GM19239 (cell line): ENCODE results near the gene ADARB2.

ENCODE experiments used
- DNase-seq: peaks from one replicate; pipeline ENCODE4 v3.0.0; 2011; ENCODE audit warnings: low spot score; ENCODE audit not compliant: insufficient read length
- FAIRE-seq: peaks from 2 replicates; lab custom pipeline; 2011; peaks lifted over from hg19 to GRCh38; lab: Jason Lieb, UNC

ADARB2 gene

DNA sequence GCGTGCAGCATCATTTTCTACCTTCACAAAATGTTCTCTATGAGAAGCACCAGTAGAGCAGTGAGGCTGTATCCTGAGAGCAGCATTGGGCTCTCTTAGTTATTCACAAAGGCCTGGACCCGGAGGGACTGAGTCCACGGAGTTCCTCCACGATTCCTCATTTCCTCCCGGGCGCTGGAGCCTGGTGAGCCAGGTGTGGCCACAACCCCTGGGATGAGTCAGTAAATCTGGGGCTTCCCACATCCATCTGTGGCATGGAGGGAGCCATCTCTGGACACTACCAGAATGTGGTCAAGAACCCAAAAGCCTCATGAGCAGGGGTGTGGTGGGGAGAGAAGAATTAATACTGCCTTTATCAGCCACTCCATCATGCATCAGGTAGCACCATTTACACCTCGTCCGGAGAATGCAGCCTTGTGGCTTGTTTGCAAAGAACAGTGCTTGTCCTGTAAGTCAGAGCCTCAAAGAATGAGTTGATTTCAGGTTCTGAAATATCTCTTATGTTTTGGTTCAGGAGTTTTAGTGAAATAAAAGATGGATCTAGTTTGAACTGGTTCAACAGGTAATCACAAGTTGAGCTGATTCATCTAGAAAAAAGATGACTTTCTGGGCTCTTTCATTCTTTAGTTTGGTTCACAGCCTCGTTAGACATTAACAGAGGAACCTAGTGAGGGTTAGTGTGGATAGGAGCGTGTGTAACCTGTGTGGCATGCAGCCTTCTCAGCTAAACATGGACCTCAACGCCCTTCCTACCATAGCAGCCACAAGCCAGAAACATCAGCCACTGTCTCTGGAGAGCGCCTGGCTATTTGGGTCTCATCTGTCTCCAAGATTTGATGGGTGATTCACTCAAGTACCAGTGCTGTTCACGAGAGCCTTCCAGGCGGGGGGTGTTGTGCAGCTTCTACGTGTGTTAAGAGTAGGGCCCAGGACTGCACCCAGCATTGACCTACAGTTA, 586.0 kb downstream of the ADARB2 start:
- no peak for DNase-seq

DNA sequence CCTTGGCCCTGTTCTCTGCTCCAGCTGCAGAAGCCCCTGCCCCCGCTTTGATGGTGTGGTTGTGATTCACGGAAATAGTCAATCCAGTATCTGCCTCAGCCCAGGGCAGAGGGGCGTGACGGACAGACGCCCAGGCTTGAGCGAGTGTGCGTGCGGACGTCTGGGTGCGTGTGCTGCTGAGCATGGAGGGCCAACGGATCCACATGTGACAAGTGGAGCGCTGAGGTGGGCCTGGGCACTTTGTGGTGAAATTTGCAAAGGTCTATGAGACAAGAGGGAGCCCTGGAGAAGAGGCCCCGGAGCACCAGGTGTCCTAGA, 586.7 kb downstream of the ADARB2 start:
- DNase-seq: no peak
- no peak for FAIRE-seq

More for the DNA sequence above, 586.0 kb downstream of the ADARB2 start:
- FAIRE-seq: no peak

GRCh38 chr10:1149793-1150637, 587.3 kb downstream of the ADARB2 start:
- no peak for DNase-seq
- FAIRE-seq: no peak

DNA sequence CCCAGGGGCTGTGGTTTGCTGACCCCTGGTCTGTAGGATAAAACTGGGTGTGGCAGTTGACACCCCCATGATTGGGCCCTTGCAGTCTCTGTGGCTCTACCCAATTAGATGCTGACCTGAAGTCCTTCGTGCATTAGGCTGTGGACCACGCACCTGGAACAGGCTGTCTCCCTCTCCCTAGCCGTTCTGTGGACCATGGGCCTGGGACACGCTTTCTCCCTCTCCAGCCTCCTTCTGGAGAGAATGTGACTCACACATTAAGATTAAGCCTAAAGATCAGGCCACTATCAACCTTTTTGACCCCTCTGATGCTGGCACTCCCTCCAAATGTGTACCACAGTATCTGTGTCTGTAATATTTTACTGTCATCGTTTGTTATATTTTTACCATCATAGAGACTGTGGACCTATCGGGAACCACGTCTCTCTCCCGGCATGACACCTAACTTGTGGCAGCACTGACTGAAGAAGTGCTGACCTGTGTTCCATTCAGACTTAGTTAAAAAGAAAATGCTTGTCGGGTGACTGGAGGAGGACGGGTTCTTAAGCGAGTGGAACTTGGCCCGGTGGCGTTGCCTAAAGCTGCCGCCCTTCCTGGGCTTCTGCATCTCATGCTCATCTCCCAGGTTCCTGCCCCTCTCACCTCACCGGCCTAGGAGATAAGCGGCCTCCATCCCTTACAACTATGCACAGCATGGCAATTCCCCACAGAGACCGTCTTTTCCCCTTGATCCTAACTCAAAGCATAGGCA, 588.3 kb downstream of the ADARB2 start:
- FAIRE-seq: no peak
- no peak for DNase-seq

DNA sequence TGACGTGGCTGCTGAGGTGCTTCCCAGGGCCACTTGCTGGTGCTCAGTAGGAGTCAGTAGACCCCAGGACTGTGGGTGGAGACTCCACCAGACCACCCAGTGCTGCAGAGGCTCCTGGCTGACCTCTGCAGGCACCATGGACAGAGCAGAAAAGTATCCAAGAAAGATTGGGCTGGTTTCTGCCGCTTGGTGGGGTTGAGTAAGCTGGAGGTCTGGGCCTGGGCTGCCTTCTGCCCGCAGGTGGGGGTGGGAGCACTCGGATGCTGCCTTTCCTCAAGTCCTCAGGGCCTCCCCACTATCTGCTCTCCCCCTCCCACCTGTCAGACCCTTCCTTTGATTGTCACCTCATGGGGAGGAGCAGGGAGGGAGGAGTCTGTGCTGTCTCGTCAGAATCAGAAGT, 589.5 kb downstream of the ADARB2 start:
- DNase-seq: no peak
- no peak for FAIRE-seq

DNA sequence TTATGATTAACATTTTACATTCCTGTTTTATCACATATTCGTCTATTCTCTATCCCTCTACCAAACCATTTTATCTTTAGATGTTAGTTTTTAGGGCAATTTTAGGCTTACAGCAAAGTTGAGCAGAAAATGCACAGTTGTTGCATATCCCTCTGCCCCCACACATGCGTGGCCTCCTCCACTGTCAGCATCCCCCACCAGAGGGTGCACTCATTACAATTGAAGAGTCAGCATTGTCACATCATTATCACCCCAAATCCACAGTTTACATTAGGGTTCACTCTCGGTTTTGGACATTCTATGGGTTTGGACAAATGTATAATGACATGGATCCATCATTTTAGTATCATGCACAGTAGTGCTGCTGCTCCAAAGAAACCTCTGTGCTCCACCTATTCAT, 594.7 kb downstream of the ADARB2 start:
- FAIRE-seq (no peak), DNase-seq (no peak)

- DNase-seq: no peak
These were observed 595.6 kb downstream of the ADARB2 start for GRCh38 chr10:1141701-1142100.

GRCh38 chr10:1141261-1141660, 596.1 kb downstream of the ADARB2 start:
- no peak for FAIRE-seq

More at GRCh38 chr10:1141701-1142100, 595.6 kb downstream of the ADARB2 start:
- no peak for FAIRE-seq

DNA sequence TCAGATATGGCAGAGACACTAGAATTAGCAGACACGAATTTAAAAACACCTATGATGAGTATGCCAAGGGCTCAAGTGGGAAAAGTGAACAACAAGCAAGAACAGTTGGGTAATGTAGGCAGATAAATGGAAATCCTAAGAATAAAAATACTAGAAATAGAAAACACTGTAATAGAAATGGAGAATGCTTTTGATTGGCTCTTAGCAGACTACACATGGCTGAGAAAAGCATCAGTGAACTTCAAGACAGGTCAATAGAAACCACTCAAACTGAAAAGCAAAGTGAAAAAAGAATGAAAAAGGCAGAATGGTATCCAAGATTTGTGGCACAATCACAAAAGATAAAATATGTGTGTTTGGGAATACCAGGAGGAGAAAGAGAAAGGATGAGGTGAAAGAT, 598.8 kb downstream of the ADARB2 start:
- DNase-seq (no peak), FAIRE-seq (no peak)

More at GRCh38 chr10:1141261-1141660, 596.1 kb downstream of the ADARB2 start:
- DNase-seq: no peak

- DNase-seq (no peak), FAIRE-seq (no peak)
These were observed 599.7 kb downstream of the ADARB2 start for GRCh38 chr10:1137499-1138163.

GRCh38 chr10:1136268-1136667, 601.1 kb downstream of the ADARB2 start:
- FAIRE-seq (no peak), DNase-seq (no peak)

GRCh38 chr10:1134156-1134555, 603.2 kb downstream of the ADARB2 start:
- FAIRE-seq: no peak
- no peak for DNase-seq

DNA sequence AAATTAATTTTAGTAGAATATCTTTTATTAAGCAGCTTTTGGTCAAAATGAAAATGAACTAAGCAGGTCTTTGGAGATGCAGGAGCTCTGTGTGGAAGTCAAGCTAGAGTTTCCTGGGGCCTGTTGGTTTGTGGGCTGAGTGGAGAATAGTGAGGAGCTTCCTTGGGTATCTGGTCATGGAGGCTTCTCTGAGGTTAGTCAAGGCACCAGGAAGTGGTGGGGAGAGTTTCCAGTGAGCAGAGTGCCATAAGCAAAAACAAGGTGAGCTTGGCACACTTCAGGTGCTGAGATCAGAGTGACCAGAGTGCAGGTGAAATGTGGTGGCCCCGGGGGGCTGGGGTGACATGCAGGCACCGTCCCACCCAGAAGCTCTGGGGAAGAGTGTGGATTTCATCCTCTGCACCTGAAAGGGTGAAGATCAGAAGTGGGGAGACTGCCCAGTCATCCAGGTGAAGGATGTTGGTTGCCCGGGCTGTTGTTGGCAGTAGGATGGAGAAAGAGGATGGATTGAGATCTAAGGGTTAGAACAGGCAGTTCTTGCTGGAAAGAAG, 603.8 kb downstream of the ADARB2 start:
- FAIRE-seq (no peak), DNase-seq (no peak)

DNA sequence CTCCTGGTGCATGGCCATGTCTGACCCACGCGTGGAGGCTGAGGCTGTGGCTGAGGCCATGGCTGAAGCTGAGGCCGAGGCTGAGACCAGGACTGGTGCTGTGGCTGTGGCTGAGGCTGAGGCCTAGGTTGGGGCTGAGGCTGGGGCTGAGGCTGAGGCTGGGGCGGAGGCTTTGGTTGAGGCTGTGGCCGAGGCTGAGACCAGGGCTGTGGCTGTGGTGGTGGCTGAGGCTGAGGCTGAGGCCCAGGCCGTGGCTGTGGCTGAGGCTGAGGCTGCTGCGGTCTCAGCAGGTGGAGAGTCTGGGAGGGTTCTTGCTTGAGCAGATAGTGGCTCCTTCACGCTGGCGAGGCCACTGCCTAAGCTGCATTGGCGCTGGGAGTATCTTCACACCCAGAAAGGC, 604.7 kb downstream of the ADARB2 start:
- DNase-seq (no peak), FAIRE-seq (no peak)

DNA sequence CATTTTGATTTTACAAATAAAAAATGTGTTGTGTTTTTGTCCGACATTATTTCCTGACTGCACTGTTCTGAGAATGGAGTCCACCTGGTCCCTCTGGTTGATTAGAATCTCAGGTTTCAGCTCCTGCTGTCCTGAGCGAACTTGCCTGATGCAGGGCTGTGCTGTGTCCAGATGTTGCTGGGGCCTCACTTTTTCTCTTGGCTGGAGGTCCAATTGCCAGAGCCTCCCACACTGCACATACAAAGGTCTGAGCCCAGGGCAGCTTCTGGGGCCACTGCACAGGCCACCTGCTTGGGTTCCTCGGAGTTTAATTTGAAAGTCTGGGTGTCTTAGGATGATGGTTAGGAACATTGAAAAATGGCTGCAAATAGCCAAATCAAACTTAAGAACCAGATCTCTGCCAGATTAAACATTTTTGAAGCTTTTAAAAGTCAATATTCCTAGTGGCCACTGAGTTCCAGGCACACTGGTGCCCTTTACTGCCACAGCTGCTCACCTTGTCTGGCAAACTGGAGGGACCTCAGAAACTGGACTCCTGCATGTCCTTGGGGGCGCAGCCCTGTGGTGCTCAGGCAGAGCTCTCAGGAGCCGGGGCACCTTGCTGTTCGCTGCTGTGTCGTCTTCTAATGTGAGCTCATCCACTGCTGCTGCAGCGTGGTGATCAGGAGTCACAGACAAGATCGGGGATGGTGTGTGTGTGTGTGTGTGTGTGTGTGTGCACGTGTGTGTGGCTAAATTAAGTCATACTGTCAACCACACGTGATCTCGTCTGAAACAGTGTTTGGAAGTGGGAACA, 606.1 kb downstream of the ADARB2 start:
- no peak for FAIRE-seq

GRCh38 chr10:1130226-1130625, 607.1 kb downstream of the ADARB2 start:
- FAIRE-seq (no peak), DNase-seq (no peak)

More for the DNA sequence above, 606.1 kb downstream of the ADARB2 start:
- DNase-seq: no peak

- FAIRE-seq: no peak
These were observed 608.7 kb downstream of the ADARB2 start for GRCh38 chr10:1128649-1129048.

GRCh38 chr10:1128115-1128514, 609.2 kb downstream of the ADARB2 start:
- FAIRE-seq (no peak), DNase-seq (no peak)

More at GRCh38 chr10:1128649-1129048, 608.7 kb downstream of the ADARB2 start:
- no peak for DNase-seq

DNA sequence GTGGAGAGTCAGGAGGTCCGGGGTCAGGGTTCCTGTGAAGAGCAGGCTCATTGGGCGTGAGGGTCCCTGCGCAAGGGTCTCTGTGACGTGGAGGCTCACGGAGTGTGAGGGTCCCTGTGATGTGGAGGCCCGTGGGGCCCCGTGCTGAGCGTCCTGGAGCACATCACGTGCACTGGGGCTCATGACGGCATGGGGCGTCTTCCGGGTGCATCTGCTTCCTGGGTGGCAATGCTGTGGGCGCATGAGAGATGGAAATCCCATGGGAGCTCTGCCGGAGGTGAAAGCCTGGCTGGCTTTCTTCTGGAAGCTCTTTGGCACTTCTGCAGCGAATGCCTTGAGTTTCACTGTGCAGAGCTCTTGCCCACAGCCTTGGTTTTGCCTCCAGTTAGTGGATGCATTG, 609.7 kb downstream of the ADARB2 start:
- FAIRE-seq (no peak), DNase-seq (no peak)
